NK-92 treated with Interleukin-12 subunit alpha and Interleukin-12 subunit beta, amount 100 ng/mL, for 24 hours (cell line): ENCODE measurements around the gene SAMD5.

Experiments used
- DNase-seq: peaks from one replicate; lab custom pipeline; 2025; lab: John Stamatoyannopoulos, UW

Gene SAMD5

GRCh38 chr6:147567141-147567805, 58.8 kb downstream of the SAMD5 start:
- no peak for DNase-seq

GRCh38 chr6:147569788-147570187, 61.3 kb downstream of the SAMD5 start:
- DNase-seq = no peak

GRCh38 chr6:147570681-147571080, 62.2 kb downstream of the SAMD5 start:
- no peak for DNase-seq

GRCh38 chr6:147577488-147577887, 69.0 kb downstream of the SAMD5 start:
- no peak for DNase-seq

GRCh38 chr6:147578159-147578558, 69.7 kb downstream of the SAMD5 start:
- no peak for DNase-seq

- no peak for DNase-seq
Observed at GRCh38 chr6:147578883-147579282, 70.4 kb downstream of the SAMD5 start.

GRCh38 chr6:147579667-147580066, 71.2 kb downstream of the SAMD5 start:
- no peak for DNase-seq

- no peak for DNase-seq
Observed at GRCh38 chr6:147582991-147583390, 74.5 kb downstream of the SAMD5 start.

- DNase-seq = no peak
Observed at GRCh38 chr6:147585256-147585655, 76.8 kb downstream of the SAMD5 start.

- DNase-seq = no peak
Observed at GRCh38 chr6:147586044-147586443, 77.6 kb downstream of the SAMD5 start.

GRCh38 chr6:147587907-147588306, 79.4 kb downstream of the SAMD5 start:
- DNase-seq = no peak

- no peak for DNase-seq
Observed at GRCh38 chr6:147588469-147588868, 80.0 kb downstream of the SAMD5 start.

GRCh38 chr6:147589739-147590250, 81.3 kb downstream of the SAMD5 start:
- DNase-seq = no peak

- no peak for DNase-seq
Observed at GRCh38 chr6:147595961-147596360, 87.5 kb downstream of the SAMD5 start.

- DNase-seq = no peak
Observed at GRCh38 chr6:147603392-147604081, 95.0 kb downstream of the SAMD5 start.

GRCh38 chr6:147604373-147604772, 95.9 kb downstream of the SAMD5 start:
- no peak for DNase-seq

- no peak for DNase-seq
Observed at GRCh38 chr6:147611992-147612391, 103.5 kb downstream of the SAMD5 start.

- DNase-seq = no peak
Observed at GRCh38 chr6:147614501-147614900, 106.0 kb downstream of the SAMD5 start.

GRCh38 chr6:147615659-147616456, 107.4 kb downstream of the SAMD5 start:
- no peak for DNase-seq

GRCh38 chr6:147617366-147617765, 108.9 kb downstream of the SAMD5 start:
- DNase-seq = no peak

- no peak for DNase-seq
Observed at GRCh38 chr6:147618457-147618856, 110.0 kb downstream of the SAMD5 start.

GRCh38 chr6:147618927-147619326, 110.4 kb downstream of the SAMD5 start:
- DNase-seq = no peak
